NCI-H345 (cell line): ENCODE measurements around the gene KIF6.
A peak's percentile ranks its signal among the peaks of the same experiment; 100 is the strongest.

Experiments used
- DNase-seq: peaks from one replicate; lab custom pipeline; 2025; lab: John Stamatoyannopoulos, UW

Gene KIF6

GRCh38 chr6:39451831-39452230 is 273.4 kb downstream of the KIF6 start:
- DNase-seq, result no peak

DNA sequence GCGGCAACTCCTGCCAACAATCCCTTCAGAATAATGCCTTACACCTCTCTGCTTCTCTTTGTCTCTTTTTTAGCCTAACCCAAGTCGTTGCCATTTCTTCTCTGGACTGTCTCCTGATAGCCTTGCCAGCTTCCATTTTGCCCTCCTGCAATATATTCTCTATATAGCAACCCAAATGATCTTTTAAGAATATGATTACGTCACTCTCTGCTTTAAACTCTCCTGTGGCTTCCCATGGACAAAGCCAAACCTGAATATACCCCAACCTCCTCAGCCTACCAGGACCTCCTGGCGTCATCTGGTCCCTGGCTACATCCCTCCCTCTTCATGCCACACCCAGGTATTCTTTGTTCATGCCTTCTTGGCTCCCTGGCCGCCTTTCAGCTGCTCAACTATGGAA is 276.2 kb downstream of the KIF6 start:
- no peak for DNase-seq

- no peak for DNase-seq
These were observed 278.3 kb downstream of the KIF6 start for GRCh38 chr6:39446909-39447308.

- DNase-seq, result no peak
These were observed 279.5 kb downstream of the KIF6 start for GRCh38 chr6:39445667-39446066.

- DNase-seq, result no peak
These were observed 280.7 kb downstream of the KIF6 start for GRCh38 chr6:39444479-39445019.

DNA sequence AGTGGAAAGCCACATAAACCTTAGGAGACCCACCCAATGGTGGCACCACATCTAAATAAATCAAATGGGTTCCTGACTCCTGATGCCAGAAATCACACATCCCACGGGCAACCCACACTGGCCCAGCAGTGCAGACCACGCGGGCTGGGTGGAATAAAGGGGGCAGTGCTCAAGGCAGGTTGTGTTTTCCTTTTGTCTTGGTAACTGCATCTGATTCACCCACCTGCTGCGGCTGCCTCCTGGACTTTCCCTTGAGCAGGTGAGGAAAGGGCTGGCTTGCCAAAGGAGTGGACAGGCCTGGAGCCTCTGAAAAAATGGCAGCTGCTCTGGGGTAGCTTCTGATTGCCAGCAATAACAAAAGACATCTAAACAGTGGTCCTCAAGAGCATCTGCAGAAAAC is 283.2 kb downstream of the KIF6 start:
- DNase-seq, result no peak

DNA sequence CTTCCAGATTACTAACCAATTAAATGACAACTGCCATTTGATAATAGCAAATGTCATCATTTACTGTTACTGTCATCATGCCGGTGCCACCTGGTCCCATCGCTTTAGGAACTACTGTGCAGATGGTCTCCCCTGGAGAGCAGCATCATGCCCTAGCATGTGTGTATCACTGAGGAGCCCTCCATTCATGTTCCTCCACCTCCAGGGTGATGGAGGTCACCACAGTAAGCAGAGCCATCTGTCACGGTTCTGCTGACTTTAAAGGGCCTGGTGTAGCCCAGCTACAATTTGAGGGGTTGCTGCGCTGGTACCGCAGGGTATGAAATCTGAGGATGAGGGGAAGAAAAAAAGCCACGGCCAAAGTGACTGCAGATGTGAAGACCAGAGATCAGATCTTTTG is 283.9 kb downstream of the KIF6 start:
- peak; percentile 11 for DNase-seq

DNA sequence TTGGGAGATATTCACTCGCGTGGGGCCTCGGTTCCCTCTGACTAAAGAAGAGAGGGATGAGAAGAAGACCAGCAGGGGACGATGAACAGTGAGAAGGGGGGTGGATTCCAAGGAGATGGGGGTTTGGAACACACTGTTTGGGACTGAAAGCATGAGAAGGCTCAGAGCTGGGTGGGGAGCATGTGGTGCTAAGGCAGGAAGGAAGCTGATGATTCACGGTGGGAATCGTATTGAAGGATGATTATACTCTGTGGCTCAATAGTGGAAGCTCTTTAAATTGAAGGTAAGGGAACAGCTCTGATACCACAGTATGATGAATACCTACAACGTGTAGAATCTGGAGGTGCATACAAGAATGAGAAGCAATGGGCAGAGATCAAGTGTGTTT is 285.2 kb downstream of the KIF6 start:
- no peak for DNase-seq

DNA sequence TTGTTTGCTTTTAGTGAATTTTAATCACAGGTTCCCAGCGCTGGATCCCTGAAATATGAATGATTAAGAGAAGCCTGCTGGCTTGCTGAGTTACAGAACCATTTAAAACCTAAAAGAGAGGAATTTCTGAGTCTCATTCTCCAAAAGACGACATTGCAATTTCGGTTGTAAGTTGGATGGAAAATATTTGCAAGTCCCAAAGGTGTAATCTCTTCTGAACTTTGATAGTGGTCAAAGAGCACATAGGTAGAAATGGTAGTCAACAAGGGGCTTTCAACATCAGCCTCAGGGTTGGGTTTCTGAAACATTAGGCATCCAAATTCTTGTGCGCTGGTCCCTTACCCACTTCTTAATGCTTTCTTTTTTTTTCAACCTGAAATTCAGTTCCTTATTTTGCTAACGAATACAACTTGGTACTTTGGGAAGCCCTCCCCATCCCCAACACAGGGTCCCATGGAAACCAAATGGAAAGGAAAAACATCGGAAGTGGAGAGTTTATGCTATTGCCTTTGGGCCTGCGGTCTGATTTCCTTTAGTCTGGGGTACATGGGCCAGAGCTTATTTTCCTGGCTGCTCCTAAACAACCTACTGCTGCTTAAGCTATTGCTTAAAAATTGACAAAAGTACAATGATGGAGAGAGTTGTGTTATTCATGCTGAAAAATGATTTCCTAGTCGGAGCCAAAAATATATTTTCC is 285.7 kb downstream of the KIF6 start:
- DNase-seq, result no peak

GRCh38 chr6:39433630-39434029 is 291.6 kb downstream of the KIF6 start:
- DNase-seq, result no peak

DNA sequence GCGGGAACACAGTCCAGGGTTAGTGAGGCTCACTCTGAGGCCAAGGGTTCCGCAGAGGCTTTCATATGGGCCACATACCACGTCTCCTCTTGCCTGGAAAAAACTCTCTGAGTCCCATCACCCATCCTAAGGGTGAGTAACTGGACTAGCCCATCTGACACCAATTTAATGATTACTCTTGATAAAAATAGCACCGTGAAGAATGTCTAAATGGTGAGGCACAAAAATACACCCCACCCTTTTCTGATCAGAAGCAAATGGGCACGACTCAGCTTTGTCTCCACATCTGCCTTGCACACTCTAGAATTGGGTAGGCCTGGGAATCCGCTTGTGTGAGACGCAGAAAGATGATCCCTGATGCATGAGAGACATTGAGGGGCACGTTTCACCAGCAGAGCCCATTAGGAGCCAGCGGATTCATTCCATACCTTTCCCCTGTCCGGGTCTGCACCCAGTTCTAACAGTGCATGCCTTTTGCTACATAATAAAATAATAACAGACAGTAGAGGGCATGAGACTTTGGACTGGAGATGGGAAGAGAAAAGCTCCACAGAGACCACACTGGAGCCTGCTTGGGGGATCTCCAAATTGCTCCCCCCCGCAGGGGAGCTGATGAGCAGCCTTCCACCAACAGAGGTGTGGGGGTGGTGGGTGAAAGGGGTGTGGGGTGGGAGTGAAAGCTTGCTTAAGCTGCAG is 292.7 kb downstream of the KIF6 start:
- no peak for DNase-seq

GRCh38 chr6:39430871-39431523 is 294.2 kb downstream of the KIF6 start:
- DNase-seq, result peak; percentile 78

- no peak for DNase-seq
These were observed 294.8 kb downstream of the KIF6 start for GRCh38 chr6:39430446-39430845.

- DNase-seq, result no peak
These were observed 296.4 kb downstream of the KIF6 start for GRCh38 chr6:39428816-39429215.

DNA sequence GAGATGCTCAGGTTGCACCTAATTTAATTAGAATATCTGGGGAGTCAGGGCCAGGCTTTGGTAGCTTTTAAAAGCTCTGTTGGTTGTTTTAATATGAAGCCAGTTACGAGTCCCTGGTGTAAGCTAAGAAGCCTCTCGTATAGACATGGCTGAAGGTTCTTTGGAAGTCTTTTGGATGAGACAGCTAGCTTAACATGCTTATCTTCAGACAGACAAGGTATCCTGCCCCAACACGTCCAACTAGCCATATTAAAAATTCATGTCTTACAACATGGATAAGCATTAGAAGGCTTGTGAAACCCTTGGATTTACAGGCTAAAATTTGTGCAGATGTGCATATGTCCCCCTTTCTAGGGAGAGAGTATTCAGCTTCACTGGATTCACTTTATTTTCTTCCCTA is 297.1 kb downstream of the KIF6 start:
- DNase-seq, result no peak

DNA sequence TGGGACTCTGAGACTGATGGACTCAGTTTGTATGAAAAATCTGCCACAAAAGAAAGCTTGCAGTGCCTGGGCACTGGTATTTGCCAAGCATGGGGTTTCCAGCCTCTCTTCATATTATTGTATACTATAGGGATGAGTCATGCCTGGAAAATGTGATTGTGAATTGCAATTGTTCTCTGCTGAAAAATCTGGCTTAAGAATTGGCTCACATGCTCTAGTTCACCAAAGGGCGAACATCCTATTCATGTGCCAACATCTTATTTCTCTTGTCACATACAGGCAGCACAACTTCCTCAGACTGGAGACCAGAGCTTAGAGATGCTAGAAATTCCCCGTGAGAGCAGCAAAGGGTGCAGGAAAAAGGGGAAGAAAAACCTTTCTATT is 299.1 kb downstream of the KIF6 start:
- DNase-seq, result peak; percentile 69

DNA sequence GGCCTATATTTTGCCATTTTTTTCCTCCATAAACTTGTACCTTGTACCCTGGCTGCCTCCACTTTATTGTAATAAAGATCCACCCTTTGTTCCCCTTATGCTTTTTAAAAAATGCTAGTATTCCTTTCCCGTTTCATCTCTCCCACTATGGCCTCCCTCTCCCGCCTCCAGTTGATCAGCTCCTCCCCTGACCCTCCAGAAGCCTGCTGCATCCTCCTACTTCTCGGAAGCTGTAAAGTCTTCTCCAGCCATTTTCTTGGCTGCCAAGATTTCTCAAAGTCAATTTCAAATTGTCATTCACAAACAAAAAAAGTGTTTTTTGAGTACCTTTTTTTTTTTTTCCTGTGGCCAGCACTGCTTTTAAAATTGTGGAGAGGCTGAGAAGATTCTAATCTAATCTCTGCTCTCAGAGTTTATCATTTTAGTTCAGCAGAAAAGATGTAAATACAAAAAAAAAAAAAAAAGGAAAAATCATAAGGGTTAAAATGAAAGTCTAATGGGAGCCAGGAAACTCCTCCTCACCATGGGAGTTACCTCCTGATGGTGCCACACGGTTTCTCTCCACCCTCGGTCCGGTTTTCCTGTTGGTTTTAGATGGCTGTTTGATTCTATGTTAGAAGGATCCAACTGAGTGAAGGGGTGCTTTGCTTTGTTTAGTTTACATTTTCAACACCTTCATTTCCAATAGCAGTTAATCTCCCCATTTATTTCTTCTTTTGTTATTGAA is 299.7 kb downstream of the KIF6 start:
- no peak for DNase-seq

DNA sequence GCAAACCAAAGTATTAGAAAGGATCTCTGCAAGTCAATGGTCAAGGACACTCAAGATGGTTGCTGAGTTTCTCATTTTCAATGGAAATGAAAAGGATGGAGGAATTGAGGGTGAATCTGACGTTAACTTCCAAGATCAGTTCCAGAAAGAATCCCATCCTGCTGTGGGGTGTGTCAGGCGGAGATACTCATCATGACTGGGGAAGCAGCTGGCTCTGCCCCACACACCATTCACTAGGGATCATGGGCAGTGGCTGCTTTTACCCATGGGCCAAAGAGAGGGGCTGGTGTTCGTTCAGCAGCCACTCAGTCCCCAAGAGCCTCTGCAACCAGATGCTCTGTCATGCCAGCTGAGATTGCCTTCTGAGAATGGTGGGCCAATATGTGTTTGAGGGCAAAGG is 300.4 kb downstream of the KIF6 start:
- no peak for DNase-seq

GRCh38 chr6:39422238-39422637 is 303.0 kb downstream of the KIF6 start:
- no peak for DNase-seq

- DNase-seq, result no peak
These were observed 303.6 kb downstream of the KIF6 start for GRCh38 chr6:39421383-39422225.
